Measurements from ENCODE around the gene CCRL2.

CCRL2 gene

GRCh38 chr3:46406788-46407611, at the start of gene CCRL2, which contains the start of gene CCR5AS:
Gene CCRL2, plus strand, starts transcription at chr3:46407259. Its CDS starts 821 bp downstream, at chr3:46408080.
Gene CCR5AS, minus strand, starts transcription at chr3:46407066.
- peak within 1 kb of the TSS; percentile 41; the same call in 1 of the 2 replicates for H3K4me3 ChIP-seq (ENCODE audit: low read length)
- no peak for TF ChIP-seq ZNF274 (IDR thresholded peaks at IDR 0.05; ENCODE audit: low read depth, low read length)

- no peak for TF ChIP-seq ZNF274 (IDR thresholded peaks at IDR 0.05; ENCODE audit: low read depth, low read length)
These were observed 48.6 kb upstream of the CCRL2 start for GRCh38 chr3:46358466-46358865.

GRCh38 chr3:46359733-46360493, 47.1 kb upstream of the CCRL2 start:
- no peak overlapping the region for H3K4me3 ChIP-seq (ENCODE audit: low read length)

More at GRCh38 chr3:46358466-46358865, 48.6 kb upstream of the CCRL2 start:
- H3K4me3 ChIP-seq (ENCODE audit: low read length) = no peak overlapping the region

GRCh38 chr3:46360907-46361306, 46.2 kb upstream of the CCRL2 start:
- TF ChIP-seq ZNF274 (IDR thresholded peaks at IDR 0.05; ENCODE audit: low read depth, low read length) = no peak
- no peak overlapping the region for H3K4me3 ChIP-seq (ENCODE audit: low read length)

More at GRCh38 chr3:46359733-46360493, 47.1 kb upstream of the CCRL2 start:
- no peak for TF ChIP-seq ZNF274 (IDR thresholded peaks at IDR 0.05; ENCODE audit: low read depth, low read length)

- no peak overlapping the region for H3K4me3 ChIP-seq (ENCODE audit: low read length)
- no peak for TF ChIP-seq ZNF274 (IDR thresholded peaks at IDR 0.05; ENCODE audit: low read depth, low read length)
These were observed 45.4 kb upstream of the CCRL2 start for GRCh38 chr3:46361408-46362283.

- no peak overlapping the region for H3K4me3 ChIP-seq (ENCODE audit: low read length)
These were observed 42.0 kb upstream of the CCRL2 start for GRCh38 chr3:46365041-46365440.

GRCh38 chr3:46365737-46366524, 41.1 kb upstream of the CCRL2 start:
- H3K4me3 ChIP-seq (ENCODE audit: low read length) = no peak overlapping the region
- TF ChIP-seq ZNF274 (IDR thresholded peaks at IDR 0.05; ENCODE audit: low read depth, low read length) = no peak

More at GRCh38 chr3:46365041-46365440, 42.0 kb upstream of the CCRL2 start:
- no peak for TF ChIP-seq ZNF274 (IDR thresholded peaks at IDR 0.05; ENCODE audit: low read depth, low read length)

GRCh38 chr3:46367811-46368210, 39.2 kb upstream of the CCRL2 start:
- no peak for TF ChIP-seq ZNF274 (IDR thresholded peaks at IDR 0.05; ENCODE audit: low read depth, low read length)
- H3K4me3 ChIP-seq (ENCODE audit: low read length) = no peak overlapping the region

- TF ChIP-seq ZNF274 (IDR thresholded peaks at IDR 0.05; ENCODE audit: low read depth, low read length) = no peak
These were observed 38.5 kb upstream of the CCRL2 start for GRCh38 chr3:46368569-46368968.

GRCh38 chr3:46369151-46369550, 37.9 kb upstream of the CCRL2 start:
- TF ChIP-seq ZNF274 (IDR thresholded peaks at IDR 0.05; ENCODE audit: low read depth, low read length) = no peak
- H3K4me3 ChIP-seq (ENCODE audit: low read length) = no peak overlapping the region

More at GRCh38 chr3:46368569-46368968, 38.5 kb upstream of the CCRL2 start:
- H3K4me3 ChIP-seq (ENCODE audit: low read length) = no peak overlapping the region

- H3K4me3 ChIP-seq (ENCODE audit: low read length) = no peak overlapping the region
- TF ChIP-seq ZNF274 (IDR thresholded peaks at IDR 0.05; ENCODE audit: low read depth, low read length) = no peak
These were observed 37.4 kb upstream of the CCRL2 start for GRCh38 chr3:46369675-46370132.

- no peak for TF ChIP-seq ZNF274 (IDR thresholded peaks at IDR 0.05; ENCODE audit: low read depth, low read length)
- no peak within 1 kb of the TSS for H3K4me3 ChIP-seq (ENCODE audit: low read length)
These were observed 36.1 kb upstream of the CCRL2 start, which contains the start of gene CCR5 for GRCh38 chr3:46370839-46371518. Gene CCR5, plus strand, starts transcription at chr3:46370946. Its CDS starts 1,957 bp downstream, at chr3:46372903.
